Stimulated activated CD4-positive, alpha-beta T cell treated with anti-CD3 and anti-CD28 coated beads, Interleukin-4, amount 100 ng/mL, for 48 hours (primary cell): ENCODE results near the gene STIP1.

ENCODE experiments used
- DNase-seq, 2 donors: peaks; one replicate each; pipeline ENCODE4 v3.0.0-alpha.2; 2020; ENCODE audit warnings: low read depth in 2 of 2

Gene STIP1

DNA sequence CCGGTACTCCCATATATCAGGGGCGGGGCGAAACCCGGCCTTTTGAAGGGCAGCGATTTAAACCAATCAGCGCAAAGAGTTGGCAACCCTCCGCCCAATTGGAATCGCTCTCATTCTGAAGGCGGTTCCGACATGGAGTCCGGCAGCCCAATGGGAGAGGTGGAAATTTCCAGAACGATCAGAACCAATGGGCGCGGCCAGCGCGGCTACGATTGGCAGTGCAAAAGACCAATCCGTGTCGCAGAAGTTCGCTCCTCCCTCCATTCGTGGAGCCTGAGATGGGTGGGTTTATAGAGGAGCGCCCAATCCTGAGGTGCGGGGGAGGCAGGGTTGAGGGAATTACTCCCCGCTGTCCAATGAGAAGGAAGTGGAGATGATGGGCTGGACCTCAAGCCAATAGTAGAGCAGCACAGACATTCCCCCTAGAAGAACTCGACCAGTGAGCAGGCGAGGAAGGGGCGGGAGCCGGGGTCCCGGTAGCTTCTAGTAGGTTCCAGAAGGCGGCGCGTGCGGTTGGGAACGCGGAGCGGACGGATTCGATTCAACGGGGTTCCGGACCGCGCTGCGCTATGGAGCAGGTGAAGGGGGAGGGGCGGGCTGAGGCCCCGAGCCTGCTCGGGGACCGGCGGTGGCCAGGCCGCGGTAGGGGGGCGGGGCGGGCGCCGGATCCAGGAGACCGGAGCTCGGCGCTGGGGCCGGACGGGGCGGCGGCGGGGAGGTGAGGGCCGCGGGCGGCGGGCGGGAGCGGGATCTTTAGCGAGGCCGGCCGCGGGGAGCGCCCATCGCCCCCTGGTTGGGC is at the start of gene STIP1:
TSS of gene STIP1 (plus strand) at position 479 of the 799 bp plus-strand sequence. CDS start at position 570, 91 bp downstream.
- peak; percentile 96 to 97 for DNase-seq

DNA sequence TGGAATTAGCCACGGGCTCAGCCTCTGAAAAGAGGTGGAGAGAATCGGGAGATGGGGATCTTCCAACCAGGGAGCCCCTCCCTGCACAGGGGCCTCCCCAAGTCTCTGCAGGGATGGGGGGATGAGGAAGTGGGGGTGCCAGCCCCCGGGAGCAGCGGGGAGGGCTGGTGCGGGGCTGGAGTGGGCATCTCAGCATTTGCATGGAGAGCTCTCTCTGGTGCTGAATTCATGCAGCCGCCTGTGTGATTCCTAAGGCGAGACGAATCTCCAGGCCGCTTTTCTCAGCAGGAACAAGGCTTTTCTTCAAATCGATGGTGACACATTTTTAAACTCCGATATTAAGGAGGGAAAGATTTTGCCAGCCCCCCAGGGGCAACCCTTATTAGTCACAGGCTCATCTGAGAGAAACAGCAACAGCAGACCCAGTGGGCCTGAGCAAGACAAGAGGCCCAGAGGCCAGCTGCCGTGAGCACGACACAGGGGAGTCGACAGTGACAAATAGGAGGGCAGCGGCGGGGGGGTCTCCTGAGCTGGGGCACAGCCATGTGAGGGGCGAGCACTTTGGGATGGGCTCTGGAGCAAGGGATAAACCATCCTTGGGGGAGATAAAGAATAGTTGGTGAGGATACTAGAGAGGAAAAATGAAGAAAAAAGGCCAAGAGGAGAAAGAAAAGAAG is 49.1 kb upstream of the STIP1 start:
- DNase-seq = no peak

DNA sequence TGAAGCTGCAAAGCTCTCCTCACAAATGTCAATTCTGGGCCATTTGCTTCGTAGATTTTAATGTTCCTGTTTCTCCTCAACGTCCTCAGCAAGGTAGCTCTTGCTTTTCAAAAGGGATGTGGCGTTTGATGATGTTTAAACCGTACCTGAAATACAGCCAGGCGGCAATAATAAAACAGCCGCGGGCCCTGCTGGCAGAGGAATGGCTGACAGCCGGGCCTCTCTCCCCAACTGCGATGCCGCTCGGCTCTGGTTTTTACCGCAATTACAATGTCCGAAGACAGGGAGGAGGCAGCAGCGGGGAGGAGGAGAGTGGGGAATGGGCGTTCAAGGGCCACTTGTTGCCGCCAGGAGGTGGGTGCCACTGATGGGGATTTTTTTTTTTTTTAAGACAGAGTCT is 47.6 kb upstream of the STIP1 start:
- no peak for DNase-seq

DNA sequence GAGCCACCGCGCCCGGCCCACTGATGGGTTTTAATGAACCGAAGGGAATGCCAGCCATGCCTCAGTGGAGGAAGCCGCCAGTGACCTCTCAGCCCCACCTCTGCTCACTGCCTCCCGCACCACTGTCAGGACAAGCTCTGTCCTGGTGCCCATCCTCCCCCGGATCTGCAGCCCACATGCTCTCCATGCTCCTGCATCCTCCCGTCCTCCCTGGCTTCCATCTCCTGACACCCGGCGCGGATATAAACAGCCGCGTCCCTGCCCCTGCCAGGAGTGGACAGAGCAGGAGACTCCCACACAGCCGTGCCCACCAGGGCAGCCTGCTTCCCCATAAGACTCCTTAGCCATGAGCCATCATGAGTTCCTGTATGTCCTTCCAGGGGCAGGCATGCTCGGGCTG is 46.9 kb upstream of the STIP1 start:
- DNase-seq = no peak

DNA sequence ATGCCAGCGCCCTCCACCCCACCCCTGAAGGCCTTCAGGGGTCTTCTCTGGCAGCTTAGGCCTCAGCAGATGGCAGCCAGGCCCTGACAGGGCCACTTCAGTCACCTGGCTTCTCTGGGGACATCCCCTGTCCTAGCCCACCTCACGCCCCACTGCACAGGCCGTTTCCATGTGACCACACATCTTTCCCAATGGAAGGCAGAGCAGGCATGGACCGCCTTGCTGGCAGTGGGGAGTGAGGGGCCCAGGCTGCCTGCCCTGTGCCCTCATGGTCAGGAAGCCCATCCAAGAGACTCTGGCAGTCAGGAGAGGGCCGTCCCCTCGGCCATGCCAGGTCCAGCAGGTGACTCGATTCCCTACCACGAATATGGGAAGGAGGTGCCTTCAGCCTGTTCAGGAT is 45.9 kb upstream of the STIP1 start:
- DNase-seq = no peak

DNA sequence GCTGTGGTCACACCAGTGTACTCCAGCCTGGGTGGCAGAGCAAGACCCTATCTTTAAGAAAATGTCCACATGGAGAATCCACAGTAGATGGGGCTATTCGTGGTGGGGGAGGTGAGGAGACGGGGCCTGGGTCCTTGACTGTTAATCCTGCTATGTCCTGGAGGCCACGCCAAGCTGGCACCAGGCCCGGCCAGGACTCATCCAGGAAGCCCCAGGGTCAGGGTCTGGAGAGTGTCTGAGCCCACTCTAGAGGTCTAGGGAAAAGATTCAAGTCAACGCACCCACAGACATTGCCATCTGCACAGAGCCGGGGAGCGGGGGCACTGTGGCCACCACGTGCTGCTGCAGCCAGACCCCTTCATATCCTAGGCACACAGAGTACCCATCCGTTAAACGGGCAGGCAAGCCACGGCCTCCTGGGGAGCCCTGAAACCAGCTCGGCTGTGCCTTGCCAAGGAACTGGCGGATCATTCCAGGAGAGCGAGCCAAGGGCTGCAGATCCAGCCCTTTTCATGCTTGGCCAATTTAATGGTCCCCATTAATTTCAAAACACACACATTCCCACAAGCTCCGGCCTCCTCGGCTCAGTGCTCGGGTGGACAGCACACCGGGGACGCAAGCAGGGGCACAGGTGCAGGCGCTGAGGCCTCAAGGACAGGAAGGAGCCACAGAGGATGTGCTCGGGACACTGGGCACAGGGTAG is 44.7 kb upstream of the STIP1 start:
- DNase-seq = no peak

DNA sequence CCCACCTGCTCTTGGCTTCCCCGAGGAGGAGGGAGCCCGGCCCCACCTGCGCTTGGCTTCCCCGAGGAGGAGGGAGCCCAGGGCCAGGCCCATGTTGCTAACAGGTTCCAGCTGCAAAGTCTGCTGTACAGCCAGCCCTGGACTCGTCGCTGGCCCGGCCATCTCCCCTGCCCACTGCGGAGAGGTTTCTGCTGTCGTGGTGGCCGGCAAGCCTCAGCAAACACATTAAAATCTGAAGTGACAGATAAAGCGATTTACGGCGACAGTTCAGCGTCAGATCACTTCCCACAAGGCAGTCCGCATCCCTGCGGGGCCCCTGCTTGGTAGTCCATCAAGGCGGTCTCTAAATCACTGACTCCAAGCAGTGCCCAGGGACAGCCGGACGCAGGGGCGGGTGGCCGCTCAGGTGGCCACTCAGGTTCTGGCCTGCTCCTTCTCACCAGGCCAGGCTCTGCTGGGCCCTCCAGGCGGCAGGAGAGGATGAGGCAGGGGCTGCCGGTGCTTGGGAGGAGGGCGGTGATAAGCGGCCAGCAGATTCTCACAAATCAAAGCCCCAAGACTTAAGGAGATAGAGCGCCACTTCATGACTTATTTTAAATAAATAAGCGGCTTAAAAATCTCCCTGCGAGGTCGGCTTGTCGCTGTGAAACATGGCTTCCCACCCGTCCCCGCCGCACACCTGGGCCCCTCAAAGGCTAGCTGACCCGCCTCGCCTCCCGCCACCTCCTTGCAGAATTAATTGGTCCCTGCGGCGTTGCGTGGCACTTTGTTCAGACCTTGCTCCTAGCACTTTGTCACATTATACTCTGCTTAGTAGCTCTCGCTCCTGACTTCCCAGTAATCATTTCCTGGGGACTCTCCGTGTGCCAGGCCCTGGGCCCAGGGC is 41.1 kb upstream of the STIP1 start:
- DNase-seq = no peak

DNA sequence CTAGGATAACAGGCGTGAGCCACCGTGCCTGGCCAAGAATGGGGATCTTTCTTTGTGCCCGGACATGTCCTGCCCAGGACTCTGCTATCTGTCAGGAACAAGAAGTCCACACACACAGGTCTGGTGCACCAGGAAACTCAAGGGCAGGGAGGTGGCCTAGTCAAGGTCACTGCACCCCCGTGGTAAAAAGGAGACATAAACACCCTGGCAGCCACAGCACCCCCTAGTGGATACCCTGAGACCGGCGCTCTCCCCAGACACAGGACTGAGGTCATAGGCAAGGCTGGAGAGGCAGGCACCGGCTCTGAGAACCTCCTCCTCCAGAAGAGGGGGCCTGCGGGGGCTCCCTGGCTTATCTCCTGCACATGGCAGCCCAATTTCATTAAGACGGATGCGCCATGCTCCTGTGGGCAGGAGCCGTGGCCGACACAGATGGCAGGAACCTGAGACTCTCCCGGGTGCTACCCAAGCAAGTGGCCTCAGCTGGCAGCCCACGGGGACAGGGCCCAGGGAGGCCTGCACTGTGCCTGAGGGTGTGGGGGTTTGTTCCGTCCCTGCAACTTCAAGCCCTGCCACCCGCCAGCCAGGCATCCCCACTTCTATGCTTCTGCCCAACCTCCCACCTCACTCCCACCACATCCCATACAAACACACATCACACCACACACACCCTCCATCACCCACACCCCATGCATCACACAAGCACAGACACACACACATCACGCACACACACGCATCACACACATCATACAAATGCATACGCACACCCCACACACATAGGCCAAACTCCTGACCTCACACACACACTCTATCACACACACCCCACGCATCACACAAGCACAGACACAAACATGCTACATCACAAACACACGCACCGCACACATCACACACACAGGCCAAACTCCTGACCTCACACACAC is 39.7 kb upstream of the STIP1 start:
- DNase-seq = peak; percentile 51 to 62

DNA sequence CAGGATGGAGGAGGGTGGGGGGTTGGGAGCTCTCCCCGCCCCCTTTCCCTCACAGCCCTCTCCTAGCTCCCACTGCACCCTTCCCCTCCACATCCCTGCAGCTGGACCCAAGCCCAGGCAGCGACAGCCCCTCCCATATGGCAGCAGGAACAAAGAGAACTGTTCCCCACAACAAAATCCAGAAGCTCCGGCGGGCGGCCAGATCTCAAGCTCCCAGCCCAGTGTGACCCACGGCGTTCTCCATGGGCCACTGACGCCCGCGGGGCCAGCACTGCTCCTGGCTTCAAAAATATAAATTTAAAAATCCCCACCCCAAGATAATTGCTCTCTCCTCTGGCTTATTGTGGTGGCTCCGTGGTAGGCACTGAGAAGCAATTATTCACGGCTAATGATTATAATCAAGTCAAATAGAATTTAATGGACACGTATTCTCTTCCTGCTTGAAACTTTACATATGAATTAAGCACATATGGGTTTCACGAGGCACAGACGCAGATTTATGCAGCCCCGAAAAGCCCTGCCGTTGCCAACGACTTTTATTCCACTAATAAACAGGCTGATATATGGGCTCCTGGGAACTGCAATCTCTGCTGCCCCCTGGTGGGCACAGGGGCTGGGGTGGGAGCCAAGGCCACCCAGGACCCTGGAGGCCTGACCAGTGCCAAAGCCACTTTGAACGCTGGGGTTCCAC is 37.6 kb upstream of the STIP1 start:
- peak; percentile 62 to 71 for DNase-seq

DNA sequence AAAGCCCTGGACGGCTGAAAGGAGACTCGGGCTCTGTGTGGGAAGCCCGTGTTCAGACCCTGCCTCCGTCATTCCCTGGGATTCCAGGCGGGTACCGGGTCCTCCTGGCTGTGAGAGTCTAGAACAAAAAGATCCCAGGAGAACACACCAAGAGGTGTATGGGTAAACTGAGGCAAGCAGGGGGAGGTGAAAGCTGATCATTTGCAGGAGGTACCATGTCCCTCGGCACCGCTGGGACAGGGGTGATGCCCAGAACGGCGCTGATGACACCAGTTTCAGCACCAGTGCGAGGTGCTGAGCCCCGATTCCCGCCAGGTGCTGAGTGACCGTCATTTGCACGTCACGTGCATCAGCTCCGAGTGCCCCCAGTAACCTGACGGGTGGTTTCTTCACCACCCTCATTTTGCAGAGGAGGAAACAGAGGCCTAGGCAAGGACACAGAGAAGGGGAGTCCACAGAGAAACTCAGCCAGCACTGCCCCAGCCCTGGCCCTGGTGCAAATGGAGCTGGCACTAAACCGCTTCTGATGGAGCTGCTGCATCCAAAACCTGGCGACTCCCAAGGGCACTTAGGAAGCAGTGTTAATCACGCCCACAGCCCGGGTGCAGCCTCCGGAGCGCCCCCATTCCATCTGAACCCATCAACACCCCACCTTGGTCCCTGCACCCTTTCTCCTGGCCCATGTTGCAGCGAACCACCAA is 36.9 kb upstream of the STIP1 start:
- DNase-seq = no peak

DNA sequence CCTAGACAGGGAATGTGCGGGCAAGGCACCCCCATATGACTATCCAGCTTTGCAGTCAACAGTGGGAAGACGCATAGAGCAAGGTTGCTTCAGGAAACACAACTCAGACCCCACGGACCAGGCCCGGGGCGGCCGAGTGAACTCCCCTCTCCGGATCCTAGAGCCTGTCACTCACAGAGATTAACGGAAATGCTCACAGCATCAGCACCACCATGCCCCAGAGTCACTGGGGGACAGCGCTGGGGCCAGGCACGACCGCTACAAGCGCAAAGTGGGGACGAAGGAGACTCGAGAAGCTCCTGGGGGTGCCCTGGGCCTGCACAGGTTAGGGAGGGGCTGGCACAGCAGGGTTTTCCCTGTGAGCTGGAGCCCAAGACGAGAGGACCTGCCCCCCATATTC is 35.9 kb upstream of the STIP1 start:
- DNase-seq = no peak

DNA sequence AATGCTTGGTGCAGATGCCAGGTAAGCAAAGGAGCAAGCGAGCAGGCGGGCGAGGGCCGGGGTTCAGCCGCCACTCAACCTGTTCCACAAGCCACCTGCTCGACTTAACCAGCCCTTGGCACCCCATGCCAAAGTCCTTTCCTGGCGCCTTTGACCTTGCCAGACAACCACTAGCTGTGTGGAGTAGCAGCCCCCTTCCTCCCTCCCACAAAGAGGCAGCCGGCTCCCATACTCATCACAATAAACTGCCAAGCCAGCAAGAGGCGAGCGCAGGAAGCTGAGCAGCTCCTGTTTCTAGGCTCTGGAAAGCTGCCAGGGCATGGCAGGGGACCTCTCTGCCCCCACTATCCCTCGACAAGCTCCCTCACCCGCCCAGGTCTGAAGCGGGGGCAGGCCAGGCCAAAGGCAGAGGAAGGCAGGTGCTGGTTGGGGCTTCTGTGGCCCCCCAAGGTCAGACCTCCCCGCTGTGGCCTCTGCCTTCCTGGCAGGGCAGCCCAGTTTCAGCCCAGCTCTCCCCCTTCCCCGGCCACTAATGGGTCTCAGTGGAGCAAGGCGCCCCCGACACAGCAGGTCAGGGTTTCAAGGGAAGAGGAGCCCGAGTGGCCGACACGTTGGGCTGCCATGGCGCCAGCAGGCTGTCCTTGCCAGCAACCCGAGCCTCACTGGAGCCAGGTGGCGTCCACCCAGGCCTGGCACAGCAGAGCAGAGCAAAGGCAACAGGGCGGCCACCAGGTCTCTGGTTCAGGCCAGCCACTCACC is 35.3 kb upstream of the STIP1 start:
- DNase-seq = no peak

DNA sequence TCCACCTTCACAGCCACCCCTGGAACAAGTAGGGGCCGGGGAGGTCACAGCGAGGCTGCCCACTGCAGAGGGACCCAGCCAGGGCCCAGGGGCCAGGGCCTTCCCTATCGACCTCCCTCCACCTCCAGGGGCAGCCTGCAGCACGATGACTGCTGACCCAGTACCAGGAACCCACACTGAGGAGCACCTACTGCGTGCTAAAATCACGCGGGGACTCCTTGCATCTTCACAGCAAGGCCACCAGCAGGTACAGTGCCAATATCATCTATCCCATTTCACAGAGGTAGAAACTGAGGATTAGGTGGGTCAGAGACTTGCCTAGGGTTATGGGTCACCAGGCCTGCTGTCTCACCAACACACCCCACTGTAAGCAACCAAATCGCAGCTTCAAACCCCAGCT is 34.6 kb upstream of the STIP1 start:
- DNase-seq = no peak

DNA sequence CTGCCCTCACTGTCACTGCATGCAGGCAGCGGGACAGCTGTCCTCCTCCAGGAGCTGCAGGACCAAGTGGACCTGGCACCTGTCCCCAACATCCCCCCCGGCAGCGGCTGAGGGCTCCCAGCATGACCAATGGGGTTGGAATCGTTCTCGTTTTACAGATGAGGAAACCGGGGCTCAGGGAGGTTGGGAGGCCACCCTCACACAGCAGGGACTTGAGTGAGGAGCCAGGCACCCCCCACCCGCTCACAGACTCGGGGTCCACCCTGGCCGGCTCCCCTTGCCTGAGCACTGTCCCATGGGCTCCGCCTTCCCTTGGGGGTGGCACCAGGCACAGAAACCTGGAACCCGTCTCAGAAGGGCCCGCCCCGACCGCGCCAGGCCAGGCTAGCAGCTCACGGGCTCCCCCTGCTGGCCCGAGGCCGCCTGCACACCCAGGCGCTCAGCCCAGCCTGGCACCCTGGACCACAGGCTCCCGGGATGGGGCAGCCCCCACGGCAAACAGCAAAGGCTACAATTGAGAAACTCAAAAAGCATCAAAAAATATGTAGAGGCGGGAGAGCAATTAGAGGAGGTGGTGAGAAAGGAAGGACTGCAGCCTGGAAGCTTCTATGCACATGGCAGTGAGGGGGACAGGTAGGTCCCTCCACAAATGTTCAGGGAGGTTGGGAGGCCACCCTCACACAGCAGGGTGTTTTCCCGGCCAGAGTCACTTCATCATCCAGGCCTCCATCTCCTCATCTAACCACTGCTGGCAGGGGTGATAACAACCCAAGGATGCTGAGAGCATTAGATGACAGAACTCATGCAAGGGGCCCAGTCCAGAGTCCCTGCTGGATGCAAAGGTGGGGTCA is 32.9 kb upstream of the STIP1 start:
- peak; percentile 63 to 76 for DNase-seq

DNA sequence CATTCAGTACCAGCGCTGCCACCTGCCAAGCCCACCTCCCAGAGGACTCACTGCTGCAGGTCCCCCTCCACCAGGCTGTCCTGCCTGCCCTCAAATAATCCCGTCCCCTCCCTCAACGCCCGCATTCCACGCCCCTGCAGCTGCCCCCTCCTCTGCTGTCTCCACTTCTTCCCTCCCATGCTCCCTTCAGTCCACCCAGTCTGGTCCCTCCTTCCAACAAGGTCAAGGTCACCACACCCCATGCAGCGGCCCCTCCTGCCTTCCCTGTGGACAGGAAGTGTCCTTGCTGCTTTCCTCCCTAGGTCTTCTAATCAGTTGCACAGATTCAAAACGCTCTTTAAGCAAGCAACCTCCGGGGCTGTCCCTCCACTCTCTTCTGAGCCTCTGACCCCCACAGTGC is 32.2 kb upstream of the STIP1 start:
- no peak for DNase-seq

DNA sequence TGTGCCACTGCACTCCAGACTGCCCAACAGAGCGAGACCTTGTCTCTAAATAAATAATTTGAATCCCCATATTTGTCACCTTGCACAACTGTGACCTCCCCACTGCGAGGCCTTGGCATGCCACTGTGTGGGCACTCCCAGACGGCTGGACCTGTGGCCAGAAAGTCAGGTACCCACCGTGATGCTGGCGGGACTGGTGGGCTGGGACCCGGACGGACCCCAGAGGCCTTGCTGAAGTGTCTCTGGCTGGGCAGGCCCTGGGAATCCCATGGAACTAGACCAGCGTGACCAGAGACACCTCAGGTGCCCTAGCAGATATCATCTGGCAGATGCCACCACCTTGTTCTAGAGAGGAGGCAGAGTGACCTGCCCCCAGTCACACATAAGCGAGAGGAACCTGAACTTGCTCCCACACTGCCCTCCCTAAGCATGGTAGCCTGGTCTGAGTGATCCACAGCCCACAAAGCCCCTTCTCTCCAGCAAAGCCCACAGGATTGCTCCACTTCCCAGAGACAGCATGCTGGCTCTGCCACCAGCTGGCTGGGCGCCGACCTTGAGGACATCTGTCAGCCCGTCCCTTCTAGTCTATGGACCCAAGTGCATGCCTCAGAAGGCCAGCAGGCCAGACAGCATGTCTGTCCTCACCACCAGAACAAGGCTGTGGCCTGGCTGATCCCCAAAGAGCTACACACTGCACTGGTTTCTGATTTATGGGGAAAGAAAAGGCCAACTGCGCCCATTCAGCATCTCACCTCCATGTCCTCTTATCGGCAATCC is 29.5 kb upstream of the STIP1 start:
- DNase-seq = no peak
